Gastroesophageal sphincter (tissue), 4 donors: ENCODE measurements around the gene POLD2. TPM values are rescaled to one million over a fixed set of nuclear protein-coding genes. Genes with fewer than 3 reads are reported as not detected.

Experiments used
- ATAC-seq: fragments of 150-250 bp; one replicate; pipeline ENCODE4 v1.9.1; 2016; ENCODE audit warnings: mild to moderate bottlenecking, moderate library complexity
- H3K27ac ChIP-seq, 4 donors: fragments of 200-600 bp; sonication (generic) in 3 of 4; 1 replicate in 3 of 4; 2 replicates in 1 of 4; pipeline ENCODE4 v1.5.1; 2016 to 2019
- H3K27me3 ChIP-seq: fragments of 200-600 bp; sonication (generic); one replicate; pipeline ENCODE4 v1.5.1; 2019
- H3K36me3 ChIP-seq, 2 donors: fragments of 200-600 bp; sonication (generic); one replicate each; pipeline ENCODE4 v1.5.1; 2019; ENCODE audit warnings: control low read depth in 1 of 2
- H3K4me1 ChIP-seq, 3 donors: fragments of 200-600 bp; sonication (generic); 1 replicate in 2 of 3; 2 replicates in 1 of 3; pipeline ENCODE4 v1.5.1; 2016 to 2019; ENCODE audit warnings: control low read depth in 2 of 3
- H3K4me3 ChIP-seq, 2 donors: fragments of 200-600 bp; sonication (generic); one replicate each; pipeline ENCODE4 v1.5.1; 2019; ENCODE audit warnings: mild to moderate bottlenecking in 1 of 2, moderate library complexity in 1 of 2
- H3K9me3 ChIP-seq, 3 donors: fragments of 200-600 bp; sonication (generic); one replicate each; pipeline ENCODE4 v1.5.1; 2017 to 2019; ENCODE audit warnings: control low read depth in 2 of 3
- EP300 ChIP-seq: sonication (generic); formaldehyde crosslinking; IDR thresholded peaks from one replicate; pipeline ENCODE4 v1.6.1; 2017; ENCODE audit warnings: antibody characterized with exemption, mild to moderate bottlenecking
- POLR2A ChIP-seq, 2 donors: fragments of 450-650 bp; IDR thresholded peaks; one replicate each; pipeline ENCODE4 v1.6.1; 2017; ENCODE audit warnings: antibody characterized with exemption in 2 of 2, mild to moderate bottlenecking in 2 of 2, moderate library complexity in 1 of 2
- POLR2AphosphoS5 ChIP-seq: sonication (generic); formaldehyde crosslinking; IDR thresholded peaks from one replicate; pipeline ENCODE4 v1.6.1; 2017; ENCODE audit warnings: antibody characterized with exemption
- WGBS, 2 donors: methylation state at CpG; one replicate each; pipeline ENCODE4 v1.1.5; 2018; ENCODE audit warnings: low coverage in 1 of 2; 5-methylcytosine and 5-hydroxymethylcytosine counted together
- total RNA-seq, 4 donors: library from RNA; depleted of rRNA; stranded (reverse); fragments of >200 nt; gene quantifications; one replicate each; pipeline ENCODE4 v1.1.0, GENCODE V29; 2016
- TF ChIP-seq, protein P1 (sequence below), 4 experiments: fragments of 200-600 bp in 2 of 4; fragments of 450-650 bp in 2 of 4; sonication (generic) in 1 of 4; IDR thresholded peaks; one replicate each; pipeline ENCODE4 v1.5.1; 2017 to 2019; ENCODE audit warnings: antibody characterized with exemption in 4 of 4, mild to moderate bottlenecking in 2 of 4, moderate library complexity in 2 of 4

Gene POLD2
- total RNA-seq, 4 donors from 2014 or later: 45.3 to 52.6 (median 50.8) TPM

GRCh38 chr7:44157116-44158080 lies 34.0 kb upstream of the POLD2 start:
- ATAC-seq: no peak
- Histone ChIP-seq H3K9me3 (no peaks in the 10 kb centered on the region), H3K27ac (no peak overlapping the region), H3K36me3 (no peaks in the 10 kb centered on the region), H3K4me3 (no peak overlapping the region), H3K4me1 (no peaks in the 10 kb centered on the region), H3K27me3 (no peaks in the 10 kb centered on the region)
- WGBS, 2 donors: 80 to 100% methylated on average over 1 to 7 of the region's 15 CpGs
- TF ChIP-seq, protein P1, sequence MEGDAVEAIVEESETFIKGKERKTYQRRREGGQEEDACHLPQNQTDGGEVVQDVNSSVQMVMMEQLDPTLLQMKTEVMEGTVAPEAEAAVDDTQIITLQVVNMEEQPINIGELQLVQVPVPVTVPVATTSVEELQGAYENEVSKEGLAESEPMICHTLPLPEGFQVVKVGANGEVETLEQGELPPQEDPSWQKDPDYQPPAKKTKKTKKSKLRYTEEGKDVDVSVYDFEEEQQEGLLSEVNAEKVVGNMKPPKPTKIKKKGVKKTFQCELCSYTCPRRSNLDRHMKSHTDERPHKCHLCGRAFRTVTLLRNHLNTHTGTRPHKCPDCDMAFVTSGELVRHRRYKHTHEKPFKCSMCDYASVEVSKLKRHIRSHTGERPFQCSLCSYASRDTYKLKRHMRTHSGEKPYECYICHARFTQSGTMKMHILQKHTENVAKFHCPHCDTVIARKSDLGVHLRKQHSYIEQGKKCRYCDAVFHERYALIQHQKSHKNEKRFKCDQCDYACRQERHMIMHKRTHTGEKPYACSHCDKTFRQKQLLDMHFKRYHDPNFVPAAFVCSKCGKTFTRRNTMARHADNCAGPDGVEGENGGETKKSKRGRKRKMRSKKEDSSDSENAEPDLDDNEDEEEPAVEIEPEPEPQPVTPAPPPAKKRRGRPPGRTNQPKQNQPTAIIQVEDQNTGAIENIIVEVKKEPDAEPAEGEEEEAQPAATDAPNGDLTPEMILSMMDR (IDR thresholded peaks at IDR 0.05): no peak
- TF ChIP-seq EP300: no peak
- TF ChIP-seq POLR2AphosphoS5: no peak
- no peak for TF ChIP-seq POLR2A (IDR thresholded peaks at IDR 0.05)

DNA sequence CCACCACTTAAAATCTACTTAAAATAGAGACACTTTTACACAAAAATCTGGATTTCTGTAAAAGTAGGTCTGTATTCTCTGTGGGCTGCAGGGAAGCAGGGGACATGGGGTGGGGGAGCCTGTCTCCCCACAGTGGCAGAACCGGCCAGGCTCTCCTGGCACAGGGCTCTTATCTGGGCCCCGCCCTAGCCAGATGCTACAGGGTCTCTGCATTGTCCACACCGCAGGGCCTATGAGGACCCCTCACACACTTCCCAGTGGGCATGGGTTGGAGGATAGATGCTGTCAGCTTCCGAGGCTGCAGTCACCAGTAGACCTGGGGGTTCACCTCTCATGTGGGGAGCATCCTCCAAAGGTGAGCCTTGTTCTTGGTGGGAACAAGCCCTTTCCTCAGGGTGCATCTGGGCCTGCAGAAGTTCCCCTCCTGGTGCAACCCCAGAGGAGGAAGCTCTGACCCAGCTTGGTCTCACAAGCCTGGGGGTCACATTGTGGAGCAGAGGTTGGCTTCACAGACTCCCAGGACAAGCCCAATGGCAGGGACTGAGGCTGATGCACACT lies 33.2 kb upstream of the POLD2 start:
- 57% methylated on average over 1 of the region's 4 CpGs; no CpG with 5 or more reads in 1 of the 2 donors for WGBS, 2 donors
- H3K4me1 ChIP-seq: no peaks in the 10 kb centered on the region
- H3K27me3 ChIP-seq: no peaks in the 10 kb centered on the region
- TF ChIP-seq POLR2AphosphoS5 (no peak), EP300 (no peak), POLR2A (IDR thresholded peaks at IDR 0.05) (no peak)
- TF ChIP-seq, protein P1 (IDR thresholded peaks at IDR 0.05): no peak
- H3K4me3 ChIP-seq: no peak overlapping the region
- no peaks in the 10 kb centered on the region for H3K9me3 ChIP-seq
- H3K27ac ChIP-seq: no peak overlapping the region
- no peaks in the 10 kb centered on the region for H3K36me3 ChIP-seq
- no peak for ATAC-seq

- Histone ChIP-seq H3K4me3 (no peak overlapping the region), H3K9me3 (no peaks in the 10 kb centered on the region), H3K27ac (no peak overlapping the region), H3K36me3 (no peaks in the 10 kb centered on the region), H3K27me3 (no peaks in the 10 kb centered on the region), H3K4me1 (no peaks in the 10 kb centered on the region)
- TF ChIP-seq POLR2AphosphoS5: no peak
- TF ChIP-seq, protein P1 (IDR thresholded peaks at IDR 0.05): no peak
- 80% methylated on average over 1 of the region's 8 CpGs; no CpG with 5 or more reads in 1 of the 2 donors for WGBS, 2 donors
- ATAC-seq: no peak
Observed at GRCh38 chr7:44155191-44156185, 32.1 kb upstream of the POLD2 start.

- Histone ChIP-seq H3K27me3 (no peaks in the 10 kb centered on the region), H3K4me1 (no peaks in the 10 kb centered on the region), H3K4me3 (no peak overlapping the region), H3K9me3 (no peaks in the 10 kb centered on the region), H3K27ac (no peak overlapping the region), H3K36me3 (no peaks in the 10 kb centered on the region)
- 61 to 100% methylated on average over 1 to 2 of the region's 3 CpGs for WGBS, 2 donors
- TF ChIP-seq POLR2AphosphoS5 (no peak), POLR2A (IDR thresholded peaks at IDR 0.05) (no peak), EP300 (no peak)
- TF ChIP-seq, protein P1 (IDR thresholded peaks at IDR 0.05): no peak
- no peak for ATAC-seq
Observed at GRCh38 chr7:44154703-44155102, 31.4 kb upstream of the POLD2 start.
